Renal cortex interstitium (tissue), 11 donors: ENCODE data around the gene C2orf76. TPM values are rescaled to one million over a fixed set of nuclear protein-coding genes. Genes with fewer than 3 reads are reported as not detected.

ENCODE experiments used
- DNase-seq, 11 donors: peaks; one replicate each; pipeline ENCODE4 v3.0.0-alpha.2; 2013; ENCODE audit warnings: low read depth in 9 of 11, low spot score in 4 of 11; ENCODE audit errors: extremely low read depth in 1 of 11
- polyA plus RNA-seq, 3 donors: library from polyadenylated mRNA; unstranded; fragments of 120-200 nt; gene quantifications; one replicate each; pipeline ENCODE4 v1.2.1, GENCODE V29; 2013; ENCODE audit not compliant: insufficient read length in 3 of 3

The C2orf76 gene
- polyA plus RNA-seq, 3 donors = 14.8 to 25.6 (median 17.9) TPM

DNA sequence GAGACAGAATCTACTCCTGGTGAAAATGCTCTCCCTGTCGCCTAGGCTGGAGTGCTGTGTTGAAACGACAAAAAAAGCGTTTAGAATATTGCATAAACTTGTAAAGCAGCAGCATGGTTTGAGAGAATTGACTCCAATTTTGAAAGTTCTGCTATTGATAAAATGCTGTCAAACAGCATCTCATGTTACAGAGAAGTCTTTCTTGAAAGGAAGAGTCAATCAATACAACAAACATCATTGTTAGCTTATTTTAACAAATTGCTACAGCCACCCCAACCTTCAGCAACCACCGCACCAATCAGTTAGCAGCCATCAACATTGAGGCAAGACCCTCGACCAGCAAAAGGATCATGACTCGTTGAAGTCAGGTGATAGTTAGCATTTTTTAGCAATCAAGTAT is 6.9 kb downstream of the C2orf76 start:
- no peak for DNase-seq

DNA sequence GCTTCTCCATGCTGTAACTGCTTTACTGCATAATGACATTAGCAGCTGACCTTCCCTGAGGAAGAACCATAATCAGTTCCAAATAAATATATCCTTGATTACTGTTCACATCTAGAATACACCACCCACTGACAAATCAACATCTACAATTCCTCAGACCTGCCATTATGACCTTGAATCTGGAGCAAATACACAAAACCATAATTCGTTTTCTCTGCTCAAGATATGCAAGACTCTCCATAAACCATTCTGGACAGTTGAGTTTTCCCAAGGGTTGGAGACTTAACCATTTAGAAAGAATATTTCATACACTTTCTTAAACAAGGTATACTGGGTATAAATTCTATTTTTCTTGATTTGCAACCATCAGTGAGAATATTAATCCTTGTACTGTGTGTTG is 11.8 kb downstream of the C2orf76 start:
- DNase-seq = no peak

- DNase-seq = no peak
These were observed 14.3 kb downstream of the C2orf76 start for GRCh38 chr2:119352357-119352756.

DNA sequence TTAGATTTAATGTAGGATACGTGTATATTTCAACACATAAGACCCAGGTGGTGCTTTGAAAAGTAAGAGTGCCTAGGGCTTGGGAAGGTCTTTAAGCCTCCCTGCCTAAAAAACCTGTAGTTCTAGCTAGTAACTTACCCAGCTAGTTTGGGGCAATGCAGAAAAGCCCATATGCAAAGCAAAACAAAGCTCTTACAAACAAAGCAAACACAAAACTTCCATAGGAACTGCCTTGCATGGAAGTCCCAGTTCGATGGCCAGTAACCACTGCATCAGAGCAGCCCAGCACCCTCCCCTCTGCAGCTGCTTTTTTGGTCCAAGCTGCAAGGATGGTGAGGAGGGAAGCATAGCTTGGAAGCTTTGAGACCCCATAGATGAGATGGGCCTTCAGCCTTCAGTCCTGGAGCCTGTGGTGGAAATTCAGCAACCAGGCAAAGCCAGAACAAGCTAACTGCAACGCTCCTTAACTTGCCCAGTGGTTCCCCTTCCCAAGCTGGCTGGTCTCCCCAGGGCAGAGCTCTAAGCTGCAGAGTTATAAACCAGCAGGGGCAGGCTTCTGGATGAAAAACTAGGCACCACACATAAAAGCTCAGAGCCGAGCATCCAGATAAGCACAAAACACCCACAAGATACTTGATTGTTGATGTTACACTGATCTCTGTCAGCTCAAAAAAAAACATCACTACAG is 16.2 kb downstream of the C2orf76 start:
- no peak for DNase-seq

DNA sequence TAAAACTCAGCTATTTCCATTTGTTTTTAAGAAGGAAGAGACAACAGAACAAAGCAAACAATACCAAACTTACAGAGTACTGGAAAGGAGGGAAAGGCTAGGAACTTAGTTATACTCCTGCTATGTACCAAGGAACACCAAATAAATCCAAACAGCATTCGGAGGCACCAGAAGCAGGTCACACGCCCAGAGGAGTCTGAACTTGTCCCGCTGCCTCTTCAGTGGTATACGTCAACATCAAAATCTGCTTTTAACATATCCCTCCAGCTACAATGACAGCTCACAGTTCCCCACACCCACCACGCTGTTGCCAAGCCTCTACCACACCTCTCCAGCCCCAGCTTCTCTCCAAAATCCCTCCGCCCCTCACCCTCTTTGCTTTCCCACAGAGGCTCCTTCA is 17.3 kb downstream of the C2orf76 start:
- no peak for DNase-seq

GRCh38 chr2:119341684-119342083 is 24.9 kb downstream of the C2orf76 start:
- no peak for DNase-seq

DNA sequence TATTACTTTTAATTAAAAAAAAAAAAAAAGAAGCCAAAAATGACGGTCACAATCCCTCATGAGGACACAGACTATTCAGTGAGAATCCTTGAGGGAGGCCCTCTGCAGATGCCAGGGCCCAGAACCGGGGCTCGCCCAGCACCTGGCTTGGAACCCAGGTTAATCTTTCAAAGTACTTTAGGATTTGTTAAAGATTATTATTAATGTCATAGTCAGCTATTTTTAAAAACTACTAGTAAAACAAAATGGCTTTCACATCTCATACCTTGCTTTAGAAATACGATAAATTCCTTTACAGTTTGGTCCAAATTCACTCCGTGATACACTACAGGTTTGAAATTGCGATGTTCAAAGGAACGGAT is 27.1 kb downstream of the C2orf76 start:
- DNase-seq = no peak

DNA sequence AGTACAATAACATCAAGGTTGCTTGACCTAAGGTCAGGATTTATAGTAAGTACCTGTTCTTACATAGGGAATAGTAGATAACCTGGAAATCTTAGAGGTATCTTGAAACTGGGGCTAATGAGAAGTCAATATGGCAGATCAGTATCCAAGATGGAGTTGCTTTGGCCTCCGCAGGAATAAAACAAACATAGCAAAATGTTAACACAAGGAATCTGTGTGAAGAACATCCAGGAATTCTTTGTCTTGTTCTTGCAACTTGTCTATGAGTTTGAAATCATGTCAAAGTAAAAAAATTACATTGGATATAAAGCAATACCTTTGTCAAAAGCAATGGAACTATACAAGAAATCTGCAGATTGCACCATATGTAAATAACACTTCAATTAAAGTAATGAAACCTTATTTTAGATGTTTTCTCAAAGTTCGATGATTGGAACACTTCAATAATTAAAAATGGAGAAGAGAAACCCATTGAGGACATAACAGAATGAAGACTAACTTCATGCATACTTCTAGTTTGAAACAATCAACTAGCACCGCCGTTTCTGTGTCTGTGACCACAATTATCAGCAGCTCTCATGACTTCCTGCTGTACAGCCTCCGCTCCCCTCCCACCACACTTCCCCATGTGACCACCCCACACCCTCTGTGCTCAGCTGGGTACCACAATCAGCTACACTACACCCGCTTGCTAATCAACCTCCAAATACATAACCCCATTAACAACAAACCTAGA is 27.6 kb downstream of the C2orf76 start:
- DNase-seq = no peak

GRCh38 chr2:119338272-119338671 is 28.4 kb downstream of the C2orf76 start:
- peak in 3 of 11 donors; percentile 12 to 18 (median 16) for DNase-seq

DNA sequence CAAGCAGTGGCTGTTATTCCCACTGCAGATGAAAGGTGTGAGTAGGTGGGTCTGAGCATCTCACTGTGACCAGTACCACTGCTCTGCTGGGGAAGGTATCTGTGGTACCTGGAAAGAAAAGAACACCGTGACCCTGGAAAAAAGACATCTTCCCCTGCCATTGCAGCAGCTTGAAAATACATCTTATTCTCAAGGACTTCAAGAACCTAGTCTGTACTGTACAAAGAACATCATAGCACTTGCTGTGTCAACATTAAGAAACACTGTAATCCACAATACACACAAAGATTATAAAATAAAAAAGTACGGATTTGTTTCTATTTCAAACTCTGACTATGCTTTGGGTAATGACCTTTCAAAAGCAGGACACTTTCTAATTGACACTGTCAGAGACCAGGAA is 28.9 kb downstream of the C2orf76 start:
- no peak for DNase-seq

GRCh38 chr2:119333833-119334232 is 32.8 kb downstream of the C2orf76 start:
- no peak for DNase-seq

GRCh38 chr2:119333360-119333759 is 33.3 kb downstream of the C2orf76 start:
- no peak for DNase-seq

DNA sequence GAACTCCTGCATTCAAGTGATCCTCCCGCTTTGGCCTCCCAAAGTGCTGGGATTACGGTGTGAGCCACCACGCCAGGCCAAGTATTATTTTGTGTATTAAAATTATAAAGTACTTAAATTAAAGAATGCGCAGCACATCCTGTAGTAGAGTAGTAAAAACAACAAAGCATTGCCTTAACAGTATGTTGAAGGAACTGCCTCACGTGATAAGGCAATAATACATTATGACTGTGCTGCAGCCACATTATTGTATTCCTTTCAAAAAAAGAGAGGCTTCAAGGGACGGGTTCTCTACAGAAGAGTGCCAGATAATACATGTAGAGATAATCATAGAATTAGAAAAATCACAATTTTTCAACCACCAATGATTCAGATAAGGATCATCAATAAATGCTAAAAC is 33.7 kb downstream of the C2orf76 start:
- no peak for DNase-seq

DNA sequence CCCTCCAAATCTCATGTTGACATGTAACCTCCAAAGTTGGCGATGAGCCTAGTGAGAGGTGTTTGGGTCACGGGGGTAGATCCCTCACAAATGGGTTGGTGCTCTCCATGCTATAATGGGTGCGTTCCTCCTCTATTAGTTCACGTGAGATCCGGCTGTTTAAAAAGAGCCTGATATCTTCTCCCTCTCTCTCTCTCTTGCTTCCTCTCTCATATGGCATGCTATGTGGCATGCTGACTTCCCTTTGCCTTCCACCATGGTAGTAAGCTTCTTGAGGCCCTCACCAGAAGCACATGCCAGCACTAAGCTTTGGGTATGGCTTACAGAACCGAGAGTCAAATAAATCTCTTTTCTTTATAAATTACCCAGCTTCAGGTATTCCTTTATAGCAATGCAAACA is 39.2 kb downstream of the C2orf76 start:
- DNase-seq = no peak

- DNase-seq = no peak
These were observed 39.7 kb downstream of the C2orf76 start for GRCh38 chr2:119326938-119327337.

DNA sequence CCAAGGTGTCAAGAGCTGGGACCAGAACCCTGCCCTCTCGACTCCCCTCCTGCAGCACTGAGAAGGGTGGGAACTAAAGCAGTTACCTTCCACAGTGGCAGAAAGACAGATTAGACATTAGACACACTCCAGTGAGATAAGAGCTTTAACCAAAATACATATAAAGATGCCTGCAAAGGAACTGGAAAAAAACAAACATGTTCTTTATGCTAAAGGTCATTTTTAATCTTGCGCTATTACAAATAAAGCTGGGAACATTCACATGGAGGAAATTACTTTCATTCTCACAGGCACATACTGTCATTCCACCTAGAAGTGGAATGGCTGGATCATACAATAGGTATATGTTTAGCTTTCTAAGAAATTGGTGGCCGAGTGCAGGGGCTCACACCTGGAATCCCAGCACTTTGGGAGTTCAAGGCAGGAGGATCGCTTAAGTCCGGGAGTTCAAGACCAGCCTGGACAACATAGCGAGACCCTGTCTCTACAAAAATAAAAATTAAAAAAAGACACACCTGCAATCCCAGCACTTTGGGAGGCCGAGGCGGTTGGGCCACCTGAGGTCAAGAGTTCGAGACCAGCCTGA is 41.9 kb downstream of the C2orf76 start:
- no peak for DNase-seq

DNA sequence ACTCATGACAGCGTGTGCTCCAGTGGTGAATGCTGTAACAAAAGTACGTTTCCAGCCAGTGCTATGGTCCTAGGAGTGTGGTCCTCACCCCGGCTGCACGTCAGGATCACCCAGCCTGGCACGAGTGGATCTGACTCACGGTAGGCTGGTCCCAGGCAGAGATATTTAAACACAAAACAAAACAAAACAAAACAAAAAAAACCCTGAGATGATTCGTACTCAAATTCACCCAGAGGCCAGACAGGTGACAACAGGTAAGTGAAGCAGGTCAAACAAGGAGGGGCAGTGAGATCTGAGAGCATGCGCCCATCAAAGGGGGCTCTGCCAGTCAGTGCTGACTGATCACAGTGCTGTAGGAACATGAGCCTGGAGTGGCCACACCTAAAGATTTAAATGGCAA is 43.2 kb downstream of the C2orf76 start:
- no peak for DNase-seq

DNA sequence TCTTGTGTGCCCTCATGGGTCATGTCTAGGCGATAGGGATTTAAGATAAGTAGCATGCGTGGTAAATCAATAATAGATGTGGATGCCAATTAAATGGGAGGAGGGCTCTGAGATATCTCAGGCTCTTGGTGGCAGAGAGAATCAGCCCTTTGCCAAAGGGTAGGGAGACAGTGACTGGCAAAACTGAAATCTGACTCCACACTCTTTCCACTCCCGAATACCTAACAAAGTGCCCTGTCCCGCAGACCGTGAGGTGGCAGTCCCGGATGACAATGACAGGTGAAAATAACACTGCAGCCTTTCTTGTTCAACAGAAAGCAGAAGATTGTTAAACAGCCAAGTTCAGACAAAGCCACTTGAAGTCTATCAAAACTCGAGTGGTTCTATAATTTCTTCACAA is 47.0 kb downstream of the C2orf76 start:
- DNase-seq = no peak

DNA sequence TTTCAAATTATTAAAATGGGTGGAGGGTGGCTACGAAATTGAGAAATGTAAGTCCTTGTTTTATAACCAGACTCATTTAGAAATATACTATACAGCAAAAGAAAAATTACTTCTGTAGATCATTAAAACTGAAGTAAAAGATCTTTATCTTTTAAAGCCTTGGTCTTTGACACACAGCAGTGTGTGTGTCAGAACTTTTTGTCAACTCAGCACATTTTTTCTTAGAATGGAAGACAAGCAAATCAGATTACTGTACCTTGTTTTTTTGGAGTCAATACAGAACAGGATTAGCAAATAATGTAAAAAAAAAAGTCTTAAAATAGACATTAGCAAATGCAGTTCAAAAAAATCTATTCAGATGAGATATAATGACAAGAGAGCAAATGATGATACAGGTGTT is 49.1 kb downstream of the C2orf76 start:
- DNase-seq = no peak

- DNase-seq = no peak
These were observed 50.6 kb downstream of the C2orf76 start for GRCh38 chr2:119316066-119316465.
